Stimulated activated CD8-positive, alpha-beta memory T cell treated with anti-CD3 and anti-CD28 coated beads, Interleukin-2, amount 100 ng/mL, for 48 hours (primary cell): ENCODE measurements around the gene ARHGAP35.
"Not testable (repeated sequence)": the region's sequence is repeated elsewhere in the genome, so short reads cannot be mapped to it uniquely, and the experiment has no call there.

Experiments used
- DNase-seq, 2 donors: peaks; one replicate each; pipeline ENCODE4 v3.0.0-alpha.2; 2020; ENCODE audit warnings: low read depth in 2 of 2

ARHGAP35 gene

DNA sequence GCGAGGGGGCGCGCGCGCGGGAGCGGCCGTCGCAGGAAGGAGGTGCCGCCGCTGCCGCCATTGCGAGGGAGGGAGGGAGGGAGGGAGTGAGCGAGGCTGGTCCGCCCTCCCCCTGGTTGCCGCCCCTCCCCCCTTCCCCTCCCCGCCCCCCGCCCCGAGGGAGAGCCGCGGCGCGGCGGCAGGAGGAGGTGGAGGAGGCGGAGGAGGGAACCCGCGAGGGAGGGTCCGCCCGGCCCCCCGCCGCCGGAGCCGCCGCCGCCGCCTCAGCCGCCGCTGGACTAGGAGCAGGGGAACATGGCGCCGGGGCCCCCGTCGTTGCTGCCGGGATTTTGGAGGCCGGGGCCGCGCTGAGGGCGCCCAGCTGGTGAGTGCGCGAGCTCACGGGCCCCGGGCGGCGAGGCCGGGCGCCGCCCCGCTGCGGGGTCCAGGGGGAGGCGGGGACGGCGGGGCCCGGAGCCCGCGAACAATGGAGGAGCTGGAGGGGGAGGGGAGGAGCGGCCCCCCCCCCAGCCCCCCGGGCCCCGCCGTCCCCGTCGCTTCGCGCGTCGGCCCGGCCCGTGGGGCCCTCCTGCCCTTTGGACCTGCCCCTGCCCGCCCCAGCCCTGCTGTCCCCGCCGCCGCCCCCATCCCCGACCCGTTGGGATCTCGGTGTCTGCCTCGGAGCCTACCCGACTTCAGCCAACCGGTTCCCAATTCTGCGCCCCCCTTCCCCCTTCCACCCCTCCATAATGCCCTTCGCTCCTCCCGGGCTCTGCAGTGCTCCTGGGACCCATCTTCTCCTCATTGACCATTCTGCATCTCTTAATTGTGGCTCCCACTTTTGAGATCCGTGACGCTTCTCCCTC lies at the start of gene ARHGAP35:
ARHGAP35 (plus strand) TSS at position 152 of the 845 bp plus-strand sequence. CDS start 57,679 bp downstream, outside the sequence.
- DNase-seq: peak in 1 of 2 donors; percentile 11

DNA sequence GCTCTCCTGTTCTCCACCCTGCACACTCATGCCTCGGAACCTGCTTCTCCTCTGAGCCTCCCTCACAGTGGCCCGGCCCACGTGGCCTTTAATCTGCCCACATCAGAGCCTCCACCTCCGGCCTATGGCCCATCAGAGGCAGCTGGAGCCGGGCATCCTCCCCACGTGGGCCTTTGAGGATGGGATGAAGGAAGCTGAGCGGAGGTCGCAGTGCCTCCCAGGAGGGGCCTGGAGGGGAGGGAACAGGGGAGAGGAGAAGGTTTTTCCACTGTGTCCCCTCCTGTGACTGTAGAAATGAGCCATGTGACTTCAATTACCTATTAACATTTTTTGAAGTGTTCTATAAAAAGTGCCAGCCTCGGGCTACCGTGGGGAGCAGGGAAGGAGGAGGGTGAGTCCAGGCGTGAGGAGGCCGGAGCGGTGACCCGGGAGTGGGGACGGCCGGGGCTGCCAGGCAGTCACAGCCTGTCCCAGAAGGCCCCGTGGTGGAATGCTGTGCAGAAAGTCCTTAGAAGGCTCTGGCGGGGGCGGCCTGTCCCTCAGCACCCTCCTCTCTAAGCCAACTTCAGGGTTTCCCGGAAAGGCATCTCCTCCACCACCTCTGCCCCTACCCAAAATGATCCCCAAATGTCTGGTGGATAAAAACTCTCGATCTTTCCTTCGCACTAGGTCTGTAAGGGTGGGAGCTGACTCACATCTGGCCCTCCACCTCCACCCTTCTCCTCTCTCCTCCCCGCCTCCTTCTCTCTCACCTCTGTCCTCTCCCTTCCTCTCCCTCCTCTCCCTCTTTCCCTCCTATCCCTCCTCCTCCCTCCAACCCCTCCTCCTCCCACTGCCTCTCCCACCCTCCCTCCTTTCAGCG lies 47.6 kb upstream of the ARHGAP35 start:
- DNase-seq: no peak

DNA sequence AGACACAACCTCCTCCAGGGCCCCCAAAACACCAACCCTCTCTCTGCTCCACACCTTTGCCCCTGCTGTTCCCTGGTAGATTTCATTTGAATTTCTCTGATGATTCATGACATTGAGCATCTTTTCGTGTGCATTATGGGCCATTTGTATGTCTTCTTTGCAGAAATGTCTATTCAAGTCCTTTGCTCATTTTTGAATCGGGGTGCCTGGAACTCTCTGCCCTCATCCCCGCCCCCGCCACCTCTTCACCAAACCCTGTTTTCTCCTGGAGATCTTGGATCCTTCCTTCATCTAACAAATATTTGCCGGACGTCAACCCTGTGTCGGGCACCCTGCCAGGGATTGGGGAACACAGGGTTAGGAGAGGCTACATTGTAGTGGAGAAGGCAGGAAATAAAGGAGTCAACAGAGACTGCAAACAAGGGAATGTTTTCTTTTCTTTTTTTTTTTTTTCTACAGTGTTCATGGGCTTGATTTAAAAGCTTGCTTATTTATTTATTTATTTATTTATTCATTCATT lies 46.9 kb upstream of the ARHGAP35 start:
- DNase-seq: no peak

DNA sequence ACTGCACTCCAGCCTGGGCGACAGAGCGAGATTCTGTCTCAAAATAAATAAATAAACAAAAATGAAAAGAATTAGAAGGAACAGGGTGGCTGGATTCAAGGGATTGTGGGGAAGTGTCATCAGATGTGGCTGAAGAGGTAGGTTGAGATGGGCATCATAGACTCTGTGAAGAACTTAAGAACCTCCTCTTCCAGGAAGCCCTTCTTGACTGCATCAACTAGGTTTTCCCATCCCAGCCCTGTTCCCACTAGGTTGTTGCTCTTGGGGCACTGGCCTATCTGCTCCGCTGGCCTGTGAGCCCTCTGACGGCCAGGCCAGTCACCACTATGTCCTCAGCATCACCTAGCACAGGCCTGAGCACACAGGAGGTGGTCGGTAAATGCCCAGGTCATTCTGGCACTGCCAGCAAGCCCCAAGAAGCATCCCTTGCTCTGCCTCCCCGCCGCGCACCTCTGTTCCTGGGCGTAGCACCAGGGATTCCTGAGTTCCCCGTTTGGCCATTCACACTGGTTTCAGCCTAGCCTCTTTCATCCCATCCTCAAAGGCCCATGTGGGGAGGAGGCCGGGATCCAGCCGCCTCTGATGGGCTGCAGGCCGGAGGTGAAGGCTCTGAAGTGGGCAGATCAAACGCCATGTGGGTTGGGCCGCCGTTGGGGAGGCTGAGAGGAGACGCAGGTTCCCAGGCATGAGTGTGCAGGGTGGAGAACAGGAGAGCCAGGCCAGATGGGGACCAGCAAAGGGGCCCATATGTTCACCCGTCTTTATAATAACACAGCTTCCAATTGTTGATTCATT lies 44.8 kb upstream of the ARHGAP35 start:
- no peak for DNase-seq

DNA sequence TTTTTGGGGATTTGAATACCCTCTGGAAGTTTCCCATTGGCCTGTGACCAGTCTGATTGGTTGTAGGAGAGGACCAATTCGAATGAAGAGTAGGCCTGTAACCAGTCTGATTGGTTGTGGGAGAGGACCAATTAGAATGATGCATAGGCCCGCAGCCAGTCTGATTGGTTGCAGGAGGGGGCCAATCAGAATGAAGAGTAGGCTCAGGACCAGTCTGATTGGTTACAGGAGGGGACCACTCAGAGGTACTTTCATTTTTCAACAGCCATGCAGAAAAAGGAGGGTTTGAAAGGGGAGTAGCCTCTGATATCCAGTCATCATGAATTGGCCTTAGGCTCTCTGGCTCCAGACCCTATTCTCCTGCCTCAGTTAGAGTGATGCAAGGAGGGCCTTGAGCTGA lies 42.0 kb upstream of the ARHGAP35 start:
- peak in 1 of 2 donors; percentile 8 for DNase-seq

DNA sequence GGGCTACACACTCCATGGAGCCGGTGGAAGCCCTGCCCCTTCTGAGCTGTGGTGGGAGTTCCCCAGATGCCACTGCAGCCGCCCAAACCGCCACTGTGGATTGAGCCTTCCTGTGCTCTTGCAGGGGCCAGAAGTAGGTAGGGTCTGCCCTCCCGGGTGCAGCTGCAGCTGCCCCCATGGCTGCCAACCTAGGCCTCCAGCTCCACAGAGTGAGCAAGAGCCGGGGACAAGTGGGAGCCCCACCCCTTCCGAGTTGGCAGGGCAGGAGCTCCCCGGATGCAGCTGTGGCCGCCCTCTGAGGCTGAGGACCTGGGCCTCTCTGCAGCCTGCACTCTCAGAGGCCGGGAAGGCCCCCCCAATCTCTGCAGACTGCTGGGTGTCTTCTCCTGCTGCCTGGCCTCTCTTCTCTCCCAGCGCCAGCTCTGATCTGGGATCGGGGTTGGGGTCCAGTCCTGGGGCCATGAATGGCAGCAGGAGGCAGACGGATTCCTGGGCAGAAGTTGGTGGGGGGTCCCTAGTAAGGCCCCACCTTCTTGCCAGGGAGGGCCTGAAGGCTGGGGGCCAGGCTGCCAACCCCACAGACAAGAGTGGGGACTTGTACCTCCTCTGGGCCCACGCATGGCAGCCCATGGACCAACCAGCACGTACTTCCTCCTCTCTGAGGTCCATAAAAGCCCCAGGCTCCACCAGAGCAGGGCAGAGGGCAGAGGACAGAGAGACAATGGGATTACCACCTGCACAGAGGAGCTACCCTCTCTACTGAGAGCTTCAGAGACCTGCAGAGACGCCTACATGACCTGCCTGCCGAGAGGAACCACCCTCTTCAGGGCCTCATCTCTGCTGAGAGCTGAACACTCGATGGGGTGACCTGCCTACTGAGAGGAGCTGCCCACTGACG lies 39.0 kb upstream of the ARHGAP35 start:
- DNase-seq: peak; percentile 42 to 49

DNA sequence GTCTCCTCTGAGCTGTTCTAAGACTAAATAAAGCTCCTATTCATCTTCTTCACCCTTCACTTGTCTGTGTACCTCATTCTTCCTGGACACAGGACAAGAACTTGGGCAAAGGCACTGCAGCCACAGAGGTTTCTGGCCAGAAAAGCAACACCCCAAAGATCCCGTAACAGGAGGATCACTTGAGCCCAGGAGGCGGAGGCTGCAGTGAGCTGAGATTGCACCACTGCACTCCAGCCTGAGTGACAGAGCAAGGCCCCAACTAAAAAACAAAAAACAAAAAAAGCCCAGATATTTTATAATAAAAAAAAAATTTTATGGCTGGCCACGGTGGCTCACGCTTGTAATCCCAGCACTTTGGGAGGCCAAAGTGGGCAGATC lies 38.4 kb upstream of the ARHGAP35 start:
- not testable (repeated sequence) for DNase-seq

DNA sequence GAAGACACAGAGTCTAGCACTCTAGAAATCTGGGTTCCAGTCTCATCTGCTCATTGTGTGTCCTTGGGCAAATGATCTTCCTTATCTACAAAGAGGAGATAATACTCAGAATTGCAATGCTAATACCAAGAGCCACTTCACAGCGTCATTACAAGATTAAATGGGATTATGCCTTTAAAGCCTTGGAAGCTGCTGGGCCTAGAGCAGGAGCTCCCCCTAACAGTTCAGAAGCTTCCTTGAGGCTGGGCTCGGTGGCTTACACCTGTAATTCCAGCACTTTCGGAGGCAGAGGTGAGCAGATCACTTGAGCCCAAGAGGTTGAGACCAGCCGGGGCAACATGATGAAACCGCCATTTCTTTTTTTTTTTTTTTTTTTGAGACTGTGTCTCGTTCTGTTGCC lies 37.7 kb upstream of the ARHGAP35 start:
- DNase-seq: no peak

DNA sequence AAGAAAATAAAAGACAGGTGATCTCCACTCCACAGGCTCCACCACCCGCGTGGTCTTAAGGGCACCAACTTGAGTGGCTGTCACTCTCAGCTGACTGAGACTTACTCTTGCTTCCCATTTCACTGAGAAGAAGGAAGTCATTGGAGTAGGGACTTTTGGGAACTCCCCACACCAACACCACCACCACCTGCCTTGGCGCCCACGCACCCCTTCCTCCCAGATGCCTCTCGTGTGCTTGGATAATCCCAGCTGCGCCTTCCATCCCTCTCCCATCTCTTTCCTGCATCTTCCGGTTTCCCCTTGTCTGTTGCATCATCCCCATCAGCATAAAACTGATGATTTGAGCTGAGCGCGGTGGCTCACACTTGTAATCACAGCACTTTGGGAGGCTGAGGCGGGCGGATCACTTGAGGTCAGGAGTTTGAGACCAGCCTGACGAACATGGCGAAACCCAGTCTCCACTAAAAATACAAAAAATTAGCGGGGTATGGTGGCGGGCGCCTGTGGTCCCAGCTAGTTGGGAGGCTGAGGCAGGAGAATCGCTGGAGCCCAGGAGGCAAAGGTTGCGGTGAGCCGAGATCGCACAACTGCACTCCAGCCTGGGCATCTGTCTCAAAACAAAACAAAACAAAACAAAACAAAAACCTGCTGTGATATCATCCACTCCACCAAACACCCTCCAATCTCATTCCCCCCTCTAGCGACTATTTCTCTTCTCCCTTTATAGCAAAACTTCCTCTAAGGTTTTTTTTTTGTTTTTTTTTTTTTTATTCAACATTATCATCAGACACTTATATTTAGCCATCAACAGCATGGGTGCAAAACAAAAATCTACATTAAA lies 35.7 kb upstream of the ARHGAP35 start:
- no peak for DNase-seq

DNA sequence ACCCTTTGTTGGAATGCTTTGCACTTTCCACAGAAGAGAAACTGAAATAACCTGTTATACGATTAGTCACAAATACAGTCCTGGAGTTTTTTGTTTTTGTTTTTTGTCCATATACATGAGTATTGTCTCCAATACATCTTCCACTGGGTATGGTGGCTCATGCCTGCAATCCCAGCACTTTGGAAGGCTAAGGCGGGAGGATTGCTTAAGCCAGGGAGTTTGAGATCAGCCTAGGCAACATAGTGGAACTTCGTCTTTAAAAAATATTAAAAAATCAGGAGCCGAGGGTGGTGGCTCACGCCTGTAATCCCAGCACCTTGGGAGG lies 35.1 kb upstream of the ARHGAP35 start:
- DNase-seq: no peak

DNA sequence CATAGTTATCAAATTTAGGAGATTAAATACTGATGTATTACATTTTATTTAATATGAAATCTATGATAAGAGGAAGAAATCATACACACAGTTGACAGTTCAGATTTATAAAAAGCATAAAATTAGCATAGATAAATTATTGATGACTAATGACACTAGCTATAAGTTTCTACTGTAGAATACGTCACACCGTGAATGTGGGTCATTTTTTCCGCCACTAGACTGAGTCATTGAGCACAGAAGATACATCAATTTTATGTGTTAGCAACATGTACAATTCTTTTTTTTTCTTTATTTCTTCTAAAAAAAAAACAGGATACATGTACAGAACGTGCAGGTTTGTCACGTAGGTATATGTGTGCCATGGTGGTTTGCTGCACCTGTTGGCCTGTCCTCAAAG lies 32.3 kb upstream of the ARHGAP35 start:
- peak; percentile 30 for DNase-seq

DNA sequence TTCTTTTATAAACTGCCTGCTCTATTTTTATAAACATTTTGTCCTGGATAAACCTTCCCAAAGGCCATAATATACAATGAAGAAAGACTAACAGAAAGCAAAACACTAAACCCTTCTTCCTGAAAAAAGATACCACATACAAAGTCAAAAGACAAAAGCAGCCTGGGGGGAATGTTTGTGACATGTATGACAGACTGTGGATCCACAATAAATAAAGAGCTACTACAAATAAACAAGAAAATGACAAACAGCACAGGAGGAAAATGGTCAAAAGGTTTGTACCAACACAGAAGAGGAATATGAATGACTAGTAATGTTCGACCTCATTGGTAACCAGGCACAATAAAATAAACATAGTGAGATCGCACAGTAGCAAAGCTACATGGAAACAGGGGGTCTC lies 29.9 kb upstream of the ARHGAP35 start:
- no peak for DNase-seq

DNA sequence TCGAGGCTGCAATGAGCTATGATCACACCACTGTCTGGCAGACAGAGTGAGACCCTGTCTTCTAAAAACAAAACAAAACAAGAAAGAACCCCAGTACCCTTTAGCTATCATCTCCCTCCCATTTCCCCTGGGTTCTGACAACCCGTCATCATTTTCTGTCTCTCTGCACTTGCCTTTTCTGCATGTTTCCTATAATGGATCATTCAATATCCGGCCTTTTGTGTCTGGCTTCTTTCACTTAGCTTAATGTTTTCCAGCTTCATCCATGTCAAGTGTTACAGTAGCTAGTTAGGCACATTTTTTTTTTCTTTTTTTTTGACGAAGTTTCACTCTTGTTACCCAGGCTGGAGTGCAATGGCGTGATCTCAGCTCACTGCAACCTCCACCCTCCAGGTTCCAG lies 26.7 kb upstream of the ARHGAP35 start:
- DNase-seq: no peak

DNA sequence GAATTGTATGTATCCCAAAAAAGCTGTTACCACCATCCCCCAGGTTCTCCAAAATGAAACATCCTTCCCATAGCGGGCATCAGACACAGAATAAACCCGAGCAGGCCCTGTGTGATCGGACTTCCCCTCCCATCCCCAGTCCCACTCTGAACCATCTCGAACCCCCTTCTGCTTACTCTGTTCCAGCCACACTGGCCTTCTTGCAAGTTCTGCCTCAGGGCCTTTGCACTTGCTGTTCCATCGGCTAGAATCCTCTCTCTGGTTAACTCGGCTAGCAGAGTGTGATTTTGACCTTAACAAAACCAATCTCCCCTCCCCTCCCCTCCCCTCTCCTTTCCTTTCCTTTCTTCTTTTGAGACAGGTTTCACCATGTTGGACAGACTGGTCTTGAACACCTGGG lies 25.8 kb upstream of the ARHGAP35 start:
- DNase-seq: no peak

DNA sequence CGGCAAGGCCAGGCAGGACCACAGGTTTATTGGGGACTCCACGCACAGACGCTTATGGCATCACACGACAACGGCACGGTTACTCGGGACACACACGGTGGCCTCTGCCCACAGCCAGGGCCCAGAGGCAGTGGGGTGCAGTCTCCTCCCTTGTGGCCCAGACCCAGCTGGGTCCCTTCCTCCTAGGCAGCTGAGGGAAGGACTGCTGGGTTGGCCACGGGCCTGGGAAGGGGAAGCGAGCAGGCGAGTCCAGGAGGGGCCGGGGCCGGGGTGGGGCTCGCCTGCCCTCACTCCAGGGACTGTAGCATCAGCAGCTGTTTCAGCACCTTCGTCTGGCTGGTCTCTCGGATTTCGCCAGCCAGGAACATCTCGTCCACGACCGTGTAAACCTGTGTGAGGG lies 22.6 kb upstream of the ARHGAP35 start:
- no peak for DNase-seq

DNA sequence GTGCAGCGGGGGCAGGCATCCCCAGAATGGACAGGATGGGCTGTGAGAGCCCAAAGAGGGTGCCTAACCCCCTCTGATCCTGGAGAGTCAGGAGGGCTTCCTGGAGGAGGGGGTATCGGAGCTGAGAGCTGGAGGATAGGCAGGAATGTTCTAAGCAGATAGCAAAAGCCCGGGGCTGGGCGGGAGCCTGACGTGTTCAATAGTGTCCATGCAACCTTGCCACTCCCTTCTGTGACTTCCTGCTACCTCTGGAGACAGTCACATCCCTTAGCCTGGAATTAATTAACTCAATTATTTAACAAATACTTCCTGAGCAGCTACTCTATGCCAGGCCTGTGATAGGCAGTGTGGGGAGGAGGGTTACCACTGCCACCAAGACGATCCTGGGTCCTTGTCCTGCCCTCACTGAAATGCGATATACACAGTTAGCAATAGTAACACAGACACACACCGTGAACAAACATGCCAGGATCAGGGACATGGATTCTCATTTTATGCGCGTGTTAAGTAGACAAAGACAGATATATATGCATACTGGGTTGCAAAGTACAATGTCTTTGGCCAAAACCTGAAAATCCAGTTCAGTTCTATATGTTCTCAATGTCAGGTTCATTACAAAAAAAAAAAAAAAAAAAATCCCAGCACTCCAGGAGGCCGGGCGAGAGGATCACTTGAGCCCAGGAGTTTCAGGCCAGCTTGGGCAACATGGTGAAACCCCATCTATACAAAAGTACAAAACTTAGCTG lies 20.9 kb upstream of the ARHGAP35 start:
- DNase-seq: no peak

DNA sequence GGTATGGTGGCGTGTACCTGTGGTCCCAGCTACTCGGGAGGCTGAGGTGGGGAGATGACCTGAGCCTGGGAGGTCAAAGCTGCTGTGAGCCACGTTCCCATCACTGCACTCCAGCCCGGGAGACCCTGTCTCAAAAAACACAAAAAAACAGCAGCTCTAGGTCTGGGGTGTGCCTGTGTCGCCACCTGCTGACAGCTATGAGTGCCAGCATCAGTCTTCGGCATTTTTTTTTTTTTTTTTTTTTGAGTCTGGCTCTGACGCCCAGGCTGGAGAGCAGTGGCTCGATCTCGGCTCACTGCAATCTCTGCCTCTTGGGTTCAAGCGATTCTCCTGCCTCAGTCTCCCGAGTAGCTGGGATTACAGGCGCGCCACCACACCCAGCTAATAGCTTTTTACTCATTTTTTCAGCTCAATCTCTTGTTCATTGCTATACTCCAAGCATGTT lies 20.3 kb upstream of the ARHGAP35 start:
- DNase-seq: peak; percentile 15 to 20

DNA sequence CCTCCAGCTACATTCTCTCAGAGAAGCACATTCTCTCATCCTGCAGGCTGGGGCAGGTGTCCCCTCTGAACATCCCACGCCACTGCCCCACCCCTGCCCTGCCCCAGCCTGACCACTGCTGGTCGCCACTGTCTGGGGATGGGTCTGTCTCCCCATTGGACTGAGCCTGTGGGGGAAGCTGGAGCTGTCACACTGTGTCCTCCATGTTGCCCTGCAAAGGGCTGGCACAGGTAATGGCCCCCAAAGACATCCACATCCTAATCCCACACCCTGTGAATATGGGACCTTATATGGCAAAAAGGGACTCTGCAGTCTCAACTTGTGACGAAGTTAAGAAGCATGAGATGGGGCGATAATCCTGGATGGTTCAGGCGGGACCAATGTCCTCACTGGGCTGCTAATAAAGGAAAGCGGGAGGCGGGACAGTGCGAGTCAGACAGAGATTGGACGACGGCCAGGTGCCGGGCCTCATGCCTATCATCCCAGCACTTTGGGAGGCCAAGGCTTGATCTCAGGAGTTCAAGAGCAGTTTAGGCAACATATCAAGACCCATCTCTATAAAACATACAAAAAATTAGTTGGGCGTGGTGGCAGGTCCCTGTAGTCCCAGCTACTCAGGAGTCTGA lies 19.2 kb upstream of the ARHGAP35 start:
- DNase-seq: no peak

DNA sequence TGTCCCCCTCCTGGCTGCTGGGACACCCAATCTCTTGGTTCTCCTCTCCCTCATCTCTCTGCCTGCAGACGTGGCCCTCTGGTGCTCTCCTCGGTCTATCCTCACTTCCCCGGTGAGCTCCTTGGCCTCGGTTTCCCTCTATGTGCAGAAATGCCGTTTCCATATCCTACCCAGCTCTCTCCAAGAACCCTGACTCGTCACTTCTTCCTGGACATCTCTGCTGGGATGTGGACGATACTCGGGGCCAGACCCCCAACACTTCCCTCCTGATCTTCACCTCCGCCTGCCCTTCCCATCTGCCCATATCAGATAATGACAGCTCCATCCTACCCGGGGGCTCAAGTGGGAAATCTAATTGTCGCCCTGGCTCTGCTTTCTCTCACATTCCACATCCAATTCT lies 18.0 kb upstream of the ARHGAP35 start:
- no peak for DNase-seq
